H1 (cell line): Measurements from ENCODE around the gene SLC35F3. TPM values are rescaled to one million over a fixed set of nuclear protein-coding genes. Genes with fewer than 3 reads are reported as not detected.
"Not testable (repeated sequence)": the region's sequence is repeated elsewhere in the genome, so short reads cannot be mapped to it uniquely, and the experiment has no call there.

Experiments used
- CTCF ChIA-PET: fragments of 300-600 bp; sonication (Branson Sonifier 250); formaldehyde crosslinking; loops from one replicate; lab custom pipeline; 2021; ENCODE audit not compliant: partially characterized antibody; lab: Charles Lee
- POLR2A ChIA-PET: fragments of 300-600 bp; sonication (Branson Sonifier 250); formaldehyde crosslinking; loops from one replicate; lab custom pipeline; 2021; ENCODE audit warnings: inconsistent platforms; ENCODE audit not compliant: partially characterized antibody; lab: Charles Lee
- DNase-seq, 2 experiments: peaks; one replicate each; pipeline versions ENCODE4 v3.0.0 to v3.0.0-alpha.2; 2010 to 2022; ENCODE audit warnings: low spot score in 2 of 2, low read depth in 1 of 2, mixed read lengths in 1 of 2
- FAIRE-seq: peaks from 2 replicates; lab custom pipeline; 2011; peaks lifted over from hg19 to GRCh38; lab: Jason Lieb, UNC
- H2AFZ ChIP-seq: 2 replicates; pipeline ENCODE4 v1.8.1; 2012; ENCODE audit warnings: low read length, inconsistent platforms
- H2AK5ac ChIP-seq: 2 replicates; pipeline ENCODE4 v1.6.1; 2013; ENCODE audit warnings: low read depth, low read length
- H2BK120ac ChIP-seq: replicated peaks from 2 replicates; pipeline ENCODE3; 2013; ENCODE audit warnings: low read depth, low read length, inconsistent platforms
- H2BK12ac ChIP-seq: 2 replicates; pipeline ENCODE4 v1.6.1; 2013; ENCODE audit warnings: low read depth, low read length
- H2BK15ac ChIP-seq: 2 replicates; pipeline ENCODE4 v1.6.1; 2013; ENCODE audit warnings: low read length
- H2BK20ac ChIP-seq: 2 replicates; pipeline ENCODE4 v1.6.1; 2013; ENCODE audit warnings: low read length
- H2BK5ac ChIP-seq: 2 replicates; pipeline ENCODE4 v1.6.1; 2013; ENCODE audit warnings: low read depth, low read length
- H3K14ac ChIP-seq: 2 replicates; pipeline ENCODE4 v1.6.1; 2013; ENCODE audit warnings: inconsistent platforms; ENCODE audit not compliant: insufficient read length
- H3K18ac ChIP-seq: 2 replicates; pipeline ENCODE4 v1.6.1; 2013; ENCODE audit warnings: low read length; ENCODE audit errors: extremely low read depth
- H3K23ac ChIP-seq: 2 replicates; pipeline ENCODE4 v1.6.1; 2013; ENCODE audit warnings: inconsistent platforms; ENCODE audit not compliant: insufficient read length
- H3K23me2 ChIP-seq: 2 replicates; pipeline ENCODE4 v1.6.1; 2013; ENCODE audit warnings: low read depth, low read length
- H3K27ac ChIP-seq: 2 replicates; pipeline ENCODE4 v1.6.1; 2011; ENCODE audit warnings: low read depth, low read length, inconsistent platforms
- H3K27me3 ChIP-seq, 4 experiments: replicated peaks in 1 of 4; 1 replicate in 1 of 4; 2 replicates in 3 of 4; pipeline versions ENCODE4 v1.6.1 to v1.8.1; 2011 to 2013; ENCODE audit warnings: low read length in 3 of 4, mild to moderate bottlenecking in 3 of 4, inconsistent platforms in 2 of 4, mixed read lengths in 2 of 4, moderate library complexity in 1 of 4; ENCODE audit not compliant: control insufficient read depth in 3 of 4, insufficient read depth in 3 of 4; ENCODE audit errors: extremely low read depth in 1 of 4
- H3K36me3 ChIP-seq, 4 experiments: 2 replicates each; pipeline versions ENCODE4 v1.6.1 to v1.8.1; 2011 to 2013; ENCODE audit warnings: mild to moderate bottlenecking in 4 of 4, low read length in 3 of 4, moderate library complexity in 2 of 4, control low read depth in 1 of 4, inconsistent platforms in 1 of 4; ENCODE audit not compliant: insufficient read depth in 4 of 4, control insufficient read depth in 2 of 4
- H3K4ac ChIP-seq: replicated peaks from 2 replicates; pipeline ENCODE3; 2013; ENCODE audit warnings: low read length, low read depth, mixed read lengths, inconsistent platforms; ENCODE audit not compliant: insufficient read length
- H3K4me1 ChIP-seq, 4 experiments: replicated peaks in 1 of 4; 1 replicate in 1 of 4; 2 replicates in 3 of 4; pipeline versions ENCODE4 v1.6.1 to v1.8.1; 2011 to 2013; ENCODE audit warnings: low read length in 3 of 4, inconsistent platforms in 2 of 4, mixed read lengths in 1 of 4; ENCODE audit not compliant: insufficient read depth in 4 of 4, control insufficient read depth in 3 of 4
- H3K4me2 ChIP-seq, 2 experiments: 2 replicates each; pipeline versions ENCODE4 v1.6.1 to v1.8.1; 2011 to 2013; ENCODE audit warnings: low read depth in 2 of 2, low read length in 2 of 2, control low read depth in 1 of 2, inconsistent platforms in 1 of 2, mild to moderate bottlenecking in 1 of 2; ENCODE audit not compliant: insufficient read depth in 1 of 2
- H3K4me3 ChIP-seq, 4 experiments: fragments of 200-600, 300-600 bp in 1 of 4; sonication (generic), shearing (Covaris generic), sonication (Bioruptor Twin) in 1 of 4; 2 replicates each; pipeline versions ENCODE4 v1.5.1 to v1.8.1; 2011 to 2016; ENCODE audit warnings: low read length in 4 of 4, low read depth in 3 of 4, control low read depth in 2 of 4, inconsistent platforms in 2 of 4, mild to moderate bottlenecking in 2 of 4, mixed read lengths in 1 of 4, moderate library complexity in 1 of 4; ENCODE audit not compliant: insufficient read depth in 2 of 4; ENCODE audit errors: extremely low read depth in 1 of 4
- H3K56ac ChIP-seq: replicated peaks from 2 replicates; pipeline ENCODE3; 2013; ENCODE audit warnings: low read depth, mild to moderate bottlenecking, mixed read lengths, low read length, inconsistent platforms; ENCODE audit not compliant: insufficient read length
- H3K79me1 ChIP-seq: 2 replicates; pipeline ENCODE4 v1.6.1; 2013; ENCODE audit warnings: low read depth, low read length, control low read depth
- H3K79me2 ChIP-seq, 2 experiments: 2 replicates each; pipeline versions ENCODE4 v1.6.1 to v1.8.1; 2012 to 2013; ENCODE audit warnings: low read length in 2 of 2, mild to moderate bottlenecking in 2 of 2, inconsistent platforms in 1 of 2; ENCODE audit not compliant: insufficient read depth in 2 of 2, control insufficient read depth in 1 of 2
- H3K9ac ChIP-seq, 4 experiments: replicated peaks in 1 of 4; 1 replicate in 1 of 4; 2 replicates in 3 of 4; pipeline versions ENCODE4 v1.6.1 to v1.8.1; 2011 to 2013; ENCODE audit warnings: low read depth in 3 of 4, low read length in 3 of 4, control low read depth in 2 of 4, mild to moderate bottlenecking in 2 of 4, moderate library complexity in 2 of 4, inconsistent platforms in 1 of 4; ENCODE audit errors: extremely low read depth in 1 of 4
- H3K9me3 ChIP-seq, 2 experiments: 2 replicates each; pipeline versions ENCODE4 v1.6.1 to v1.8.1; 2012 to 2013; ENCODE audit warnings: mild to moderate bottlenecking in 2 of 2, moderate library complexity in 2 of 2, control low read depth in 1 of 2, inconsistent platforms in 1 of 2, low read depth in 1 of 2, low read length in 1 of 2, mixed read lengths in 1 of 2; ENCODE audit not compliant: insufficient read depth in 2 of 2
- H4K20me1 ChIP-seq, 2 experiments: replicated peaks in 1 of 2; 2 replicates each; pipeline versions ENCODE3 to v1.8.1; 2011 to 2013; ENCODE audit warnings: inconsistent platforms in 2 of 2, low read length in 2 of 2, mild to moderate bottlenecking in 1 of 2; ENCODE audit not compliant: insufficient read depth in 2 of 2, control insufficient read depth in 1 of 2
- H4K5ac ChIP-seq: 2 replicates; pipeline ENCODE4 v1.6.1; 2013; ENCODE audit warnings: low read length, low read depth, mixed read lengths, inconsistent platforms; ENCODE audit not compliant: insufficient read length
- H4K8ac ChIP-seq: 2 replicates; pipeline ENCODE4 v1.8.0; 2013; ENCODE audit warnings: mild to moderate bottlenecking, moderate library complexity, low read length, inconsistent platforms; ENCODE audit not compliant: insufficient read depth; ENCODE audit errors: extremely low read depth
- H4K91ac ChIP-seq: replicated peaks from 2 replicates; pipeline ENCODE3; 2013; ENCODE audit warnings: low read length, mixed read lengths, inconsistent platforms; ENCODE audit not compliant: insufficient read length
- E2F6 ChIP-seq: IDR thresholded peaks from 2 replicates; pipeline ENCODE4 v1.6.1; 2012; ENCODE audit warnings: inconsistent platforms
- TAF1 ChIP-seq: IDR thresholded peaks from 2 replicates; pipeline ENCODE4 v1.6.1; 2011; ENCODE audit warnings: mild to moderate bottlenecking, low read depth, low read length
- TBP ChIP-seq: IDR thresholded peaks from 2 replicates; pipeline ENCODE4 v1.6.1; 2011; ENCODE audit warnings: low read depth, low read length, improper control_type of control experiment
- WGBS, 2 experiments: shearing (Covaris generic) in 1 of 2; methylation state at CpG; one replicate each; pipeline versions ENCODE4 v1.1.6 to v1.1.7; 2013 to 2015; ENCODE audit warnings: low lambda C conversion rate in 2 of 2, mixed read lengths in 2 of 2, inconsistent platforms in 1 of 2, low coverage in 1 of 2, missing lambda C conversion rate in 1 of 2; ENCODE audit not compliant: insufficient replicate concordance in 2 of 2, insufficient coverage in 1 of 2, insufficient read length in 1 of 2; ENCODE audit errors: extremely low coverage in 1 of 2, missing lambda C conversion rate in 1 of 2; 5-methylcytosine and 5-hydroxymethylcytosine counted together
- polyA plus RNA-seq, 7 experiments: library from polyadenylated mRNA; depleted of rRNA in 3 of 7; stranded (reverse) in 5 of 7; unstranded in 2 of 7; fragments of >200 nt in 5 of 7; fragments of 200-250 nt in 2 of 7; gene quantifications; 1 replicate in 5 of 7; 2 replicates in 1 of 7; 4 replicates in 1 of 7; pipeline versions ENCODE4 v1.2.1 to v1.2.3, GENCODE V29; 2011 to 2013; ENCODE audit warnings: missing spikeins in 2 of 7, mixed read lengths in 2 of 7
- total RNA-seq: library from RNA; stranded (reverse); fragmentation: NEBNext Ultra II Directional; extraction: Animal tissue kit (Norgen Biotek cat#: 25700); gene quantifications from 2 replicates; pipeline ENCODE4 v1.2.1, GENCODE V29; 2021

Gene SLC35F3
- total and polyA plus RNA-seq, 2 of the 8 experiments (the other 6 are each of a cell fraction or from before 2014, with no cell fraction given) = 0.78 to 1.2 TPM

- TF ChIP-seq E2F6 (no peak), TAF1 (no peak), TBP (no peak)
These were observed 304.3 kb downstream of the SLC35F3 start (continued) for GRCh38 chr1:234208791-234209190.

- H2BK15ac ChIP-seq, FAIRE-seq, H4K8ac ChIP-seq, H3K79me2 ChIP-seq, POLR2A ChIA-PET, H3K9me3 ChIP-seq, H3K9ac ChIP-seq, H2BK12ac ChIP-seq, H4K91ac ChIP-seq, H2BK5ac ChIP-seq, H3K27ac ChIP-seq, H3K56ac ChIP-seq, H3K4ac ChIP-seq, H4K20me1 ChIP-seq, H3K14ac ChIP-seq, H3K4me3 ChIP-seq, H4K5ac ChIP-seq, H3K18ac ChIP-seq, H2AFZ ChIP-seq, H3K4me2 ChIP-seq, H3K79me1 ChIP-seq, H2BK120ac ChIP-seq, H3K36me3 ChIP-seq, H3K23ac ChIP-seq, DNase-seq, H2AK5ac ChIP-seq, H3K4me1 ChIP-seq, H2BK20ac ChIP-seq: not testable (repeated sequence)
- 92% methylated on average over 1 of the region's 1 CpG; no CpG with 5 or more reads in 1 of the 2 experiments for WGBS, 2 experiments
- Histone ChIP-seq H3K23me2 (peaks cover 11% of the 10 kb centered on the region; the same call in 1 of the 2 replicates), H3K27me3 (peaks cover 0 to 15% (median 9%) of the 10 kb centered on the region in 4 experiments; a peak in 6 of 7 replicates)
- CTCF ChIA-PET = interaction anchor here (1.0 to 10.5 kb wide), 10 partner anchors 10 to 99 kb away, joined by 3 to 170 read pairs (median 3); no protein-coding TSS in a partner anchor
These were observed 306.0 kb downstream of the SLC35F3 start for GRCh38 chr1:234210429-234210828.
